SH-SY5Y (cell line): Measurements from ENCODE around the gene SND1.

Source experiments
- GATA2 ChIP-seq: IDR thresholded peaks from 2 replicates; pipeline ENCODE4 v1.6.1; 2011; ENCODE audit warnings: mild to moderate bottlenecking, low read depth, low read length
- GATA3 ChIP-seq: IDR thresholded peaks from 2 replicates; pipeline ENCODE4 v1.6.1; 2011; ENCODE audit warnings: low read depth, mild to moderate bottlenecking, low read length, moderate library complexity

- TF ChIP-seq GATA3, result no peak
- TF ChIP-seq GATA2, result no peak
These were observed 82.0 kb downstream of the SND1 start for GRCh38 chr7:127733986-127734385.
